ENCODE results near the gene MAPK8IP3.

GRCh38 chr16:1667916-1668315, 38.1 kb upstream of the MAPK8IP3 start:
- TF ChIP-seq CTCF (conservative IDR thresholded peaks at IDR 0.05; ENCODE audit: low read length) (no peak), EZH2phosphoT487 (IDR thresholded peaks at IDR 0.05; ENCODE audit: borderline replicate concordance) (no peak)

Measured in Loucy (cell line).